ENCODE measurements around the gene OAS3.

DNA sequence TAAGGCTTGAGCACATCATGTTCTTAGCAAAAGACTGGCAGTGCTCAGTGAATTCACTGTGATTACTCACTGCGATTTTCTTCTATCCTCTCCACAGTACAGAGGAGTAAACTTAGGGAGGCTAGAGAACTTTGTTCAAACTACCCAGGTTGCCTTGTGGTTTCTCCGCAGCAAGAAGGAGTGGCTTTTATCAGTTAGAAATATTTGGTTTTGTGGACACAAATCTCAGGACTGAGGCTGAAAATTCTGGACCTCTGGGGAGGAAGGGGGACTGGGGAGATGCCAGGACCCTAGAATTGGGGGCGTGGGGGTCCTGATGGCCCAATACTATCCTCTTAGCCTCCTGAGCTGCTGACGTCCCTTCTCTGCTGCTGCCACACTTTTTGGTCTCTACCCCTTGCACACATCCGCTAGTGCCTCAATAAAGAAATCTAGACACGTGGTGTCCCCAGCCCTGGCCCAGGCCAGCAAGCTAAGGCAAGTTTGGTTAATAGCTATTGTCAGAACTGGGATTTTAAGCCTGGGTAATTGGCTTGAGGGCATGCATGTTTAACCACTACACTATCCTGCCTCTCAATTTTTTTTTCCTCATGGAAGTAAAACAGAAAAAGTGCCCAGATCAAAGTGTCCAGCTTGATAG is 40.9 kb downstream of the OAS3 start:
- TF ChIP-seq, protein P1, sequence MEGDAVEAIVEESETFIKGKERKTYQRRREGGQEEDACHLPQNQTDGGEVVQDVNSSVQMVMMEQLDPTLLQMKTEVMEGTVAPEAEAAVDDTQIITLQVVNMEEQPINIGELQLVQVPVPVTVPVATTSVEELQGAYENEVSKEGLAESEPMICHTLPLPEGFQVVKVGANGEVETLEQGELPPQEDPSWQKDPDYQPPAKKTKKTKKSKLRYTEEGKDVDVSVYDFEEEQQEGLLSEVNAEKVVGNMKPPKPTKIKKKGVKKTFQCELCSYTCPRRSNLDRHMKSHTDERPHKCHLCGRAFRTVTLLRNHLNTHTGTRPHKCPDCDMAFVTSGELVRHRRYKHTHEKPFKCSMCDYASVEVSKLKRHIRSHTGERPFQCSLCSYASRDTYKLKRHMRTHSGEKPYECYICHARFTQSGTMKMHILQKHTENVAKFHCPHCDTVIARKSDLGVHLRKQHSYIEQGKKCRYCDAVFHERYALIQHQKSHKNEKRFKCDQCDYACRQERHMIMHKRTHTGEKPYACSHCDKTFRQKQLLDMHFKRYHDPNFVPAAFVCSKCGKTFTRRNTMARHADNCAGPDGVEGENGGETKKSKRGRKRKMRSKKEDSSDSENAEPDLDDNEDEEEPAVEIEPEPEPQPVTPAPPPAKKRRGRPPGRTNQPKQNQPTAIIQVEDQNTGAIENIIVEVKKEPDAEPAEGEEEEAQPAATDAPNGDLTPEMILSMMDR (IDR thresholded peaks at IDR 0.05 in 8 of 11, conservative IDR thresholded peaks at IDR 0.05 in 3 of 11) = no peak
- TF ChIP-seq POLR2A (IDR thresholded peaks at IDR 0.05) (peak in 1 of 3 donors; percentile 67), POLR2AphosphoS5 (IDR thresholded peaks at IDR 0.05) (peak in 2 of 3 donors; percentile 80 to 91)

Data from spleen (tissue), 7 donors.